GM23338 (cell line): ENCODE data around the gene SRGAP2C.
"Not testable (repeated sequence)": the region's sequence is repeated elsewhere in the genome, so short reads cannot be mapped to it uniquely, and the experiment has no call there.

ENCODE experiments used
- EZH2 ChIP-seq: fragments of 200-600 bp; sonication (generic); IDR thresholded peaks from one replicate; pipeline ENCODE4 v1.8.0; 2017; ENCODE audit warnings: antibody characterized with exemption, mild to moderate bottlenecking, low read depth; ENCODE audit not compliant: unreplicated experiment
- EZH2phosphoT487 ChIP-seq: fragments of 200-600 bp; sonication (generic); IDR thresholded peaks from one replicate; pipeline ENCODE4 v1.8.1; 2018; ENCODE audit warnings: antibody characterized with exemption; ENCODE audit not compliant: unreplicated experiment
- POLR2AphosphoS5 ChIP-seq: IDR thresholded peaks from 2 replicates; pipeline ENCODE4 v1.6.1; 2016; ENCODE audit warnings: antibody characterized with exemption, low read depth
- TF ChIP-seq, protein P1 (sequence below), 2 experiments: fragments of 200-600 bp in 1 of 2; sonication (generic) in 1 of 2; conservative IDR thresholded peaks; 2 replicates each; pipeline versions ENCODE4 v1.5.1 to v1.6.1; 2016 to 2017; ENCODE audit warnings: antibody characterized with exemption in 2 of 2, low read depth in 2 of 2, mild to moderate bottlenecking in 2 of 2, moderate library complexity in 1 of 2

DNA sequence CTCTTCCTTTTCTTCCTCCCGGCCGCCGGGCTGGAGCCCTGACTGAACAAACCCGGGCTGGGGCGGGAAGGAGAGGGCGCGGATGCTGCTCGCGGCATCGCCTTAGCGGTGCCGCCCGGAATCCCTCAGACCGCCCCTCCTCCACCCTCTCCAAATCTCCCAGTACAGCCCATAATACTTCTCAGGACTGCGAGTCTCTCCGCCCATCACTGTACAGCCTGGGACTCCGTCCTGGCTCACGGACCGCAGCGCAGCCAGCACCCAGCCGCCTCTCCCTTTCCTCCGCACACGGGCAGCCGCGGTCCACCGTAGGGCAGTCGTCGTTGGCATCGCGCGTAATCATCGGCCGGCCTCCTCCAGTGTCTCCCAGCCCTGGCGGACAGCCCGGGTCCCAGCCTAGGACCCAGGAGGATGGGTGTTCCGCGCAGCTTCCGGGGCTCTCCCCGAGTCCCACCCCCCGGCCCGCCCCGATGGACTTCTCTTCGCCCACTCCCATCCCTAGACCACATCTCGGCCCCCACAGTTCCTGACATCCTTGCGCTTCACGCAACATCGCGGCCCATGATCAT, 449 bp downstream of the SRGAP2C start:
- TF ChIP-seq, protein P1, sequence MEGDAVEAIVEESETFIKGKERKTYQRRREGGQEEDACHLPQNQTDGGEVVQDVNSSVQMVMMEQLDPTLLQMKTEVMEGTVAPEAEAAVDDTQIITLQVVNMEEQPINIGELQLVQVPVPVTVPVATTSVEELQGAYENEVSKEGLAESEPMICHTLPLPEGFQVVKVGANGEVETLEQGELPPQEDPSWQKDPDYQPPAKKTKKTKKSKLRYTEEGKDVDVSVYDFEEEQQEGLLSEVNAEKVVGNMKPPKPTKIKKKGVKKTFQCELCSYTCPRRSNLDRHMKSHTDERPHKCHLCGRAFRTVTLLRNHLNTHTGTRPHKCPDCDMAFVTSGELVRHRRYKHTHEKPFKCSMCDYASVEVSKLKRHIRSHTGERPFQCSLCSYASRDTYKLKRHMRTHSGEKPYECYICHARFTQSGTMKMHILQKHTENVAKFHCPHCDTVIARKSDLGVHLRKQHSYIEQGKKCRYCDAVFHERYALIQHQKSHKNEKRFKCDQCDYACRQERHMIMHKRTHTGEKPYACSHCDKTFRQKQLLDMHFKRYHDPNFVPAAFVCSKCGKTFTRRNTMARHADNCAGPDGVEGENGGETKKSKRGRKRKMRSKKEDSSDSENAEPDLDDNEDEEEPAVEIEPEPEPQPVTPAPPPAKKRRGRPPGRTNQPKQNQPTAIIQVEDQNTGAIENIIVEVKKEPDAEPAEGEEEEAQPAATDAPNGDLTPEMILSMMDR (conservative IDR thresholded peaks at IDR 0.05; ENCODE audit: low read depth in 2 of 2) = not testable (repeated sequence)
- not testable (repeated sequence) for TF ChIP-seq POLR2AphosphoS5, EZH2phosphoT487, EZH2
